ENCODE measurements around the gene SFXN5.
A peak's percentile ranks its signal among the peaks of the same experiment; 100 is the strongest.

SFXN5 gene

DNA sequence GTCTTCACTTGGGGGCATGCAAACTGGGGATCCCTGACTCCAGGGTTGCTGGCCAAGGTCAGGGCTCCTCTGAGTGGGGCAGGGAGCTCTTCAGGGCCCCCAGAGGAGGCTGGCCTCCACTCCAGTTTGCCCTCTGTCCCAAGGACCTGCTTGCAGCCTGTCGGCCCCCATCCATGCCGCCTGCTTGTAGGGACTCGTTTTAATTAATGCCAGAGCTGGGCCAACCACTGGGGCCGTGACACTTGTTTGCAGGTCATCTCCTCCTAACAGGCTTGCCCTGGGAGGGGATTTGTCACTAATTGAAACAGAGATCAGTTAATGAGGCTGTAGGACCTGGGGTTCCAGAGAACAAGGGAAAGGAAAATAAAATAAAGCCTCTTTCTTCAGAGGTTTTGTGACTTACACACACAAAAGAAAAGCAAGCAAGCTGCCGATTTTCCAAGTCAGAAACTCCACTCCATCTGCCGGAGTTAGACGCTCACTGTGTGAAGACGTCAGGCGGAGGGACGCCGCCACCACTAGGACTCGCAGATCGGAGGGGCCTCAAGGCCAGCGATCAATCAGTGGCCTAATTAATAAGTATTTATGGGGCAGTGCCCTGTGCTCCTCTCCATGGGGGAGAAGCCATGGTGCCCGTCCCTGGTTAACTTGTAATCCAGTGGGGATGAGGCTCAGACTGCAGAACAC, 75.9 kb downstream of the SFXN5 start:
- no peak for DNase-seq (ENCODE audit: extremely low read depth in 1 of 2, low read depth in 1 of 2)

DNA sequence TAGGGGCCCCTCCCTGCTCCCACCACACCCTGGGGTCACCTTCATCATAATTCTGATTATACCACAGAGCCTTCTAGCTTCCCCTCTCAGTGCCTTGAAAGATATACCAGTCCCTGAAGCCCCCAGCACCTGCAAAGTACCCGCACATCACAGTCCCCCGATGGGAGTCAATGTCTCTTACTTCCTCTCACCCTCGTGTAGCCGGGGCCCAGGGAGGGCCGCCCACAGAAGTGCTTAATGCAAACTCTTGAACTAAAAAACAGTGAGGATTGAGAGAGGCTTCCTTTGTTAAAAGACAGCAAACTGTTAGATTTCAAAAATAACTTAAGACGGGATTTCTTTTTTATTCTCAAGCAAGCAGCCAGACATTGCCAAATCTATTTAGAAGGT, 76.5 kb downstream of the SFXN5 start:
- DNase-seq (ENCODE audit: extremely low read depth in 1 of 2, low read depth in 1 of 2): no peak

GRCh38 chr2:72994282-72994990, 77.1 kb downstream of the SFXN5 start:
- no peak for DNase-seq (ENCODE audit: extremely low read depth in 1 of 2, low read depth in 1 of 2)

DNA sequence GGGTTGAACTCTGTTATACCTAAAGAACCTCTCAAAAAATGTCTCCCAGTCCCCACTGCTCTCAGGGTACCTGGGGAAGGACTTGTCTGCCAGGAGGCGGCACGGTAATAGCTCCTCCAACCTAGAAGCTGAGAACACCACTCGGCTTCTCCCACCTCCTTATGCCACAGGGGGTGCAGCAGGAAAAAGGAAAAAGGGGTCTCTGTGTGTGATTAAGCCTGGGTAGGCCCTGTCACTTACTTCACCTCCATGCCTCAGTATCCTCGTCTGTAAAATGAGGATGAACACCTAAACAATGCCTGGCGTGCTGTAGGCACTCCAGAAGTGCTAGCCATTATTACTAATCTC, 77.6 kb downstream of the SFXN5 start:
- no peak for DNase-seq (ENCODE audit: extremely low read depth in 1 of 2, low read depth in 1 of 2)

GRCh38 chr2:72993147-72993932, 78.2 kb downstream of the SFXN5 start:
- peak in 1 of 2 donors; percentile 10 for DNase-seq (ENCODE audit: extremely low read depth in 1 of 2, low read depth in 1 of 2)

GRCh38 chr2:72992734-72993102, 78.8 kb downstream of the SFXN5 start:
- DNase-seq (ENCODE audit: extremely low read depth in 1 of 2, low read depth in 1 of 2): no peak

GRCh38 chr2:72991980-72992733, 79.4 kb downstream of the SFXN5 start:
- no peak for DNase-seq (ENCODE audit: extremely low read depth in 1 of 2, low read depth in 1 of 2)

- no peak for DNase-seq (ENCODE audit: extremely low read depth in 1 of 2, low read depth in 1 of 2)
Observed at GRCh38 chr2:72991439-72991725, 80.1 kb downstream of the SFXN5 start.

- DNase-seq (ENCODE audit: extremely low read depth in 1 of 2, low read depth in 1 of 2): no peak
Observed at GRCh38 chr2:72990695-72991438, 80.6 kb downstream of the SFXN5 start.

DNA sequence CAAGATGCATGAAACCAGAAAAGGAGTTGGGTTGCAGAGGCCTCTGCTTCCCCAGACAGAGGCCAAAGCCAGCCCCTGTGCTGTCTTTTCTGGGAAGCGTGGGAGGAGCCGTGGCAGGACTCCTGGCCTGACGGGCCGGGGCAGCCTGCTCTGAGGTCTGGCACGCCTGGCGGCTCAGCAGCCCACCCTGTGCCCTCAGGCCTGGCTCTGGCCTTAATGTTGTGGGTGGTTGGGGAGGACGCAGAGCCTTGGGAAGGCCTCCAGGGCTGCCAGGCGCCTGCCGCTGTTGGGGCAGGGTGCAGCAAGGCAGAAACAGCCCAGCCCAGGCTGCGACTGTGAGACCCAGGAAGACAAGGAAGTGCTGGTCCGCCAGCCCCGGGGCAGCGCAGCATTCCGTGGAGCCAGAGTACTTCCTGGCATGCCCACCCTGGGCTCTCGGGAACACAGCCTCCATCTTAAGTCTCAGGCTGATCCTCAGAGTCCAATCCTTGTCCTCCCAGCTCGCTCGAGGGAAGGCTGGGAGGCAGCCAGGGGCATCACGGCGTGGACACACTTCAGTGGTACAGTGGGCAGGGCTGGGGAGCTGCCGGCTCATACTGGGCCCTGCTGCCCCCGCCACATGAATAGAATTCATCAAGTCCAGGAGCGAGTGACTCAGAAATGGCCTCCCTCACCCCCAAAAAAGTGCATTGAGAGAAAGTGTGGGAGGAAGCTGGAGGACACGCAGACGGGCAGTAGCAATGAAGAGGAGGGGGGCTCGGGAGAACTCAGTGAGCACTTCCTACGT, 81.5 kb downstream of the SFXN5 start:
- DNase-seq (ENCODE audit: extremely low read depth in 1 of 2, low read depth in 1 of 2): no peak

DNA sequence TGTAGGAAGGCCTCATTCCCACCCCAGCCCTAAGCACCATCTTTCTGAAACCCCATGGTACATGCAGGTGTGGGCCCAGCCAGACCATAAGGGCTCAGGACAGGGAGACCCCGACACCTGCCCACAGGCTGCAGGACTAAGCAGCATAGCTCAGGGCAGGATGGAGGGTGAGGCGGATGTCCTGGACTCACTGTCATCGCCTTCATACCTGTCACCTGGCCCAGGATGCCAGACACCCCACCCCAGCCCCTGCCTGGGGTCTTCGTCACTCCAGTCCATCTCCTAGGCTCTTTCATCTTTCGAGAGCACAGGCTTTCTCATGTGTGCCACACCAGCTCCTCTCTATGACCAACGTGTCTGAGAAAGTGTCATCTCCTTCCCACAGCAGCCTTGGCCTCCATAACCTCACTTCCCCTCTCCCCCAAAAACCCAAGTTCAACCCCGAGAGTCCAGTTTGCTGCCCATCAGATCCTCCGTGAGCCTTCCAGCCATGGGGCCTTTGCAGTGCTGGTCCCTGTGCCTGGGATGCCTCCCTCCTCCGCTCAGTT, 82.7 kb downstream of the SFXN5 start:
- DNase-seq (ENCODE audit: extremely low read depth in 1 of 2, low read depth in 1 of 2): no peak

DNA sequence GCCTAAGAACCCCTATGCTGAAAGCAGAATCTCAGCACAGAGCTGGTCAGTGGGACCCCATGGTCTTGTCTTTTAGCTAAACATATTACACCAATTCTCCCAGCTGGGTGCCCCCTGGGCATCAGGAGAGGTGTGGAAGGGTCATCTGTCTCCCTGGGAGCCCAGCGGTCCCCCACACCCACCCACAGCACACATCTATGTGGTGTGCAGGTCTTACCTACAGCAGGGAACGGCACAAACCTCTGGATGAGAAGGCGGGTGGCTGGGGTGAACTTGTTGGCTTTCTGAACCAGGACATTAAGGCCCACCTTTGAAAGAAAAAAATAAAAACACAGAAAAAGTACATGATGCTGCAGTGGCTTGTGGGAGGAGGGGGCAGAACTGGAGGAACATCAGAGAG, 83.5 kb downstream of the SFXN5 start:
- DNase-seq (ENCODE audit: extremely low read depth in 1 of 2, low read depth in 1 of 2): no peak

DNA sequence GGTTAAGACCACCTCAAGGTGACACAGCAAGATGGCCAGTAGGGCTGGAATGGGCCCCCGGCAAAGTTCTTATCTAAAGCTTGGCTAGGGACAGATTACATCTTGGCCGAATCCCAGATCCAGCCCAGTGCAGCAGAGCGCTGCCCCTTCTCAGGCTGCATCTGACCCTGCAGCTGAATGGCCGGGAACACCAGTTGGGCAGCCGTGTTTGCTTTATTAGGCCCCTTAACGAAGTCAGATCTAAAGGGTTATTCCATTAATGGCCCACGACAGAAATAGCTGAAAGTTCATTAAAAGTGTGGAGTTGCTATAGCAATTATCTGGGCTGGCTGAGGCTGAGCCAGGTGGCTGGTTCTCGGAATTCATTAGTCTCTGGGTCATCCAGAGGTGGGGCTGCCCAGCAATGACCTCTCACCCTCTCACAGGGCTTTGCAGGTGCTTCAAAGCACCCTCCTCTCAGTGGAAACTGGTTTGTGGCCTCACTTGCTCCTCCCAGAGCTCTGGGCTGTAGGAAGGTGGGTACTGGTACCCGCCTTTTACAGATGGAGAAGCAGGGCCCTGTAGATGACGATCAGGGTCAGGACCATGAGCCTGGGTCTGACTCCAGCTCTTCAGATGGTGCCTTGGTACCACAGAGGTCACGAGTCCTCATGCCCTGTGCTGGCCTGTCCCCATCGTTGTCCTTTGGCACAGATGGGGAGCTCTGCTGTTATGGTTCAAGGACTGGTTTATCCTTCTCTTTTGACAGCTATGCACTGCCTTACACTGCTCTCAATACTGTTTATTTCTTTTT, 85.4 kb downstream of the SFXN5 start:
- no peak for DNase-seq (ENCODE audit: extremely low read depth in 1 of 2, low read depth in 1 of 2)

DNA sequence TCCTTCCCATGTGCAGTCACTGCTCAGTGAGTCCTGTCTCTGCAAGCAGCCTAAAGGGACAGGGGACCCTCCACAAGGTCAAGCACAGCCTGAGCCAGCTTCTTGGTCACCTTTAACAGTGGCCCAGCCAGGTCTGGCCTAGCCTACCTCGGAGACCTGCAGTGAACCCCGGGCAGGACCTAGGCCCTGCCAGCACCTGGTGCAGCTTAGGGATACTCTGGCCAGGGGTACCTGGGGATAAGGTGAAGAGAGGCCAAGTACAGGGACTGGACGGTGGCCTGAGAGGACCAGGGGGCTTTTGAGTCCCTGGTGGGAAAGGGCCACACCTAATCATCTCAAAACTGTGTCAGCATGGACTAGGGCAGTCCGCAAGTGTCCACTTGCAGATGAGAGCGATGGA, 86.4 kb downstream of the SFXN5 start:
- DNase-seq (ENCODE audit: extremely low read depth in 1 of 2, low read depth in 1 of 2): no peak

DNA sequence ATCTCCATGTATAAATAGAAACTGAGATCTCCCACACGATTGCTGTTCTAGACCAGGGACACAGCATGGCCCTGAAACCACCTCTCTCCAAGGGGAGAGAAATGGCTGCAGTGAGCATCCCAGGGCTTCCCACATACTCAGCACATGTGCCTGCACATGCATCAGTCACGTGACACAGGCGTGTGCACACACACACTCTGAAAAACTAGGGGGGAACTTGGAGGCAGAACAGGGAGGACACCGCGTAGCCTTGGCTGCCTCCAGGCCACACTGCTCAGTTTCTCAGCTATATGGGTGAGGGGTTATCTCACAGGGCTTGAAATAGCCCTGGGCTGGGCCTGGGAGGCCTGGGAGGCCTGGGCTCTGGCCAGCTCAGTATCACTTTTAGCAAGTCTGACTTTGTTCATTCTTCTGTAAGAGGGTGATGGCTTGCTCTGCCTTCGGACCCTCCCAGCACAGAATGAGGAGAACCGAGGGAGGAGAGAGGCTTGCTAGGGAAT, 87.3 kb downstream of the SFXN5 start:
- DNase-seq (ENCODE audit: extremely low read depth in 1 of 2, low read depth in 1 of 2): no peak

DNA sequence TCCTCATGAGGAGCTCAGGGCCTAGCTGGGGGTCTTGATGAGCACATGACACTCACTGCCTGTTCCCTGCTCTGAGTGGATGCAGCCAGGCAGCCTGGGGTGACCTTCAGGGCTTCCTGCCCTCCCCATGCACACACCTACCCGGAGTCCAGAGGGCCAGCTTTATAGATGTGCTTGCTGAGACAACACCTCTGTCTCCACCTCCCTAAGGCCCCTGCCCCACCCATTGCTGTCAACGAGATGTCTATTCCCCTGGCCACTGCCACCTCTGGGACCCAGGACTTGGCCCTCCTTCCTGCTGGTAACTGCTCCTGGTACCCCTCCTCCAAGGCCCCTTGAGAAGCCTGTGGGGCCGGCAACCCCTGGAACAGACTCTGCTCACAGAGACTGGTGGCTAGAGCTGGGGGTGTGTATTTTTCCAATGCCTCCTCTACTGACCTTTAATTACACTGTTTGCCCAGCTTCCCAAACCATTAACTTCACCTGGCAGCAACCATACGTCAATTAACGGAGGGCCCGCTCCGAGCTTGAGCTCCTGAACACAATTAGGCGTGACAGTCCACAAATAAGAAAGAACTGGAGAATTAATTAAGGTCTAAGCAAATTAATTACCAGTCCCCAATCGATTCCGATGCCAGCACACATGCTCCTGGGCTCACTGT, 87.9 kb downstream of the SFXN5 start:
- DNase-seq (ENCODE audit: extremely low read depth in 1 of 2, low read depth in 1 of 2): no peak

DNA sequence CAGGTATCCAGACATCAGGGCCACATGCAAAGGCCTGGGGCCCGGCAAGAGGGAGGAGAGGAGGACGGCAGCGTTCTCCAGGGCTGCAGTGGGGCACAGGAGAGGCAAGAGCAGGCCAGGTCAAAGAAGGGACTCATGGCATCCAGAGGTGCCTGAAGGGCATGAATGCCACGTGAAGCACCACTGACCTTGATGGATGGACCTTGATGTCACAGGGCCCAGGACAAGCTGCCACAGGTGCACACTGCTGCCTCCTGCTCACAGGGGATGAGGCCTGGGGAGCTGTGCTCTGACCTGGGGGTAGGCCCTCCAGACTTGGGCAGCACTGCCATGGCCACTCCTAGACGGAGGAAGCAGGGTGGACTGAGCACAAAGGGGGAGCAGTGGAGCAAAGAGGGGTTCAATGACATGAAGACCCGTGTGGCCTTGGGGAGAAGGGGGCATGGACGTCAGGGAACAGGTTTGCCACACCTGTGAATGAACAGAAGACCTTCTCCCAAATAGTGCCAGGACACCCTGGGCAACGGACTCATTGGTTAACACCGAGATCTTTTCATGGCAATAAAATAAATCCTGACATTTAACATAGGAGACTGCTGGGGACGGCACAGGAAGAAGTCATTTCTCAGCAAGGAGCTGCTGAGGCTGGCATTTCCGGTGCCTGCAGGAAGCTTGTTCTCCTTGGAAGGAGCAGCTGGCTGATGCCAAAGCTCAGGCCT, 88.6 kb downstream of the SFXN5 start:
- no peak for DNase-seq (ENCODE audit: extremely low read depth in 1 of 2, low read depth in 1 of 2)

DNA sequence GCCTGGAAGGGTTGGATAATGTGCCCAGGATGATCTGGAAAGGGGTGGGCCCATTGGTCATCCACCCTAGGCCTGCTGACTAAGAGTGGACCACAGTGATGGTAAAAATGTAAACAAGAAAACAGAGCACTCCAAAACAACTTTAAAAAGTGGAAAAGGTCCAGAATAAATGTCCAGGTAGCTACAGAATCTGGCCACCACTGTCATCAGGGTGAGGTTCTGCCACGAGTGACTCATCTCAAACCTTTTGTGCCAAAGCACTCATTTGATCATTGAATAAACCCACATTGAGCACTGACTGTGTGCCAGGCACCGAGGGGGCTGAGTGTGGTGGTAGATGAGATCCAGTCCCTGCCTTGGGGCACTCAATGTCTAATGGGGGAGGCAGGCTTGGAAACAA, 89.3 kb downstream of the SFXN5 start:
- no peak for DNase-seq (ENCODE audit: extremely low read depth in 1 of 2, low read depth in 1 of 2)
